ENCODE measurements around the gene OR11H7.
"Not testable (repeated sequence)": the region's sequence is repeated elsewhere in the genome, so short reads cannot be mapped to it uniquely, and the experiment has no call there.

OR11H7 gene

GRCh38 chr14:20228681-20229080 is at the start of gene OR11H7:
OR11H7 (plus strand) TSS chr14:20228981.
- DNase-seq: no peak

GRCh38 chr14:20179218-20179617 is 49.6 kb upstream of the OR11H7 start:
- DNase-seq: peak; percentile 0

GRCh38 chr14:20179880-20180279 is 48.9 kb upstream of the OR11H7 start:
- no peak for DNase-seq

- no peak for DNase-seq
These were observed 48.3 kb upstream of the OR11H7 start for GRCh38 chr14:20180486-20180885.

GRCh38 chr14:20184181-20184580 is 44.6 kb upstream of the OR11H7 start:
- DNase-seq: no peak

GRCh38 chr14:20190596-20190995 is 38.2 kb upstream of the OR11H7 start, which contains the start of gene OR11G2:
OR11G2 (plus strand) TSS chr14:20190896; CDS start chr14:20197438, 6,542 bp downstream.
- DNase-seq: no peak

GRCh38 chr14:20191396-20191795 is 37.4 kb upstream of the OR11H7 start:
- no peak for DNase-seq

GRCh38 chr14:20194101-20194500 is 34.7 kb upstream of the OR11H7 start:
- DNase-seq: no peak

- DNase-seq: not testable (repeated sequence)
These were observed 33.6 kb upstream of the OR11H7 start for GRCh38 chr14:20195170-20195569.

- DNase-seq: no peak
These were observed 32.9 kb upstream of the OR11H7 start for GRCh38 chr14:20195911-20196310.

- no peak for DNase-seq
These were observed 31.3 kb upstream of the OR11H7 start for GRCh38 chr14:20197459-20197858.

- no peak for DNase-seq
These were observed 29.8 kb upstream of the OR11H7 start for GRCh38 chr14:20198991-20199390.

- no peak for DNase-seq
These were observed 24.1 kb upstream of the OR11H7 start for GRCh38 chr14:20204721-20205120.

- DNase-seq: no peak
These were observed 19.2 kb upstream of the OR11H7 start for GRCh38 chr14:20209595-20209994.

GRCh38 chr14:20212406-20212805 is 16.4 kb upstream of the OR11H7 start:
- not testable (repeated sequence) for DNase-seq

GRCh38 chr14:20215196-20215595 is 13.6 kb upstream of the OR11H7 start:
- no peak for DNase-seq

- no peak for DNase-seq
These were observed 9.7 kb upstream of the OR11H7 start for GRCh38 chr14:20219033-20219432.

GRCh38 chr14:20223410-20223809 is 5.4 kb upstream of the OR11H7 start, which contains the start of gene OR11H6:
OR11H6 (plus strand) TSS chr14:20223710; CDS start chr14:20223710, 0 bp downstream.
- DNase-seq: no peak

GRCh38 chr14:20235415-20235814 is 6.6 kb downstream of the OR11H7 start:
- not testable (repeated sequence) for DNase-seq

- no peak for DNase-seq
These were observed 19.0 kb downstream of the OR11H7 start for GRCh38 chr14:20247646-20248246.

- DNase-seq: no peak
These were observed 33.9 kb downstream of the OR11H7 start for GRCh38 chr14:20262642-20263128.

GRCh38 chr14:20264361-20264760 is 35.6 kb downstream of the OR11H7 start:
- DNase-seq: not testable (repeated sequence)

GRCh38 chr14:20274062-20274461 is 45.3 kb downstream of the OR11H7 start:
- DNase-seq: no peak

GRCh38 chr14:20277409-20277808 is 48.6 kb downstream of the OR11H7 start:
- no peak for DNase-seq

- no peak for DNase-seq
These were observed 49.6 kb downstream of the OR11H7 start for GRCh38 chr14:20278414-20278813.

Data from retina (tissue), 1 donor.